GM10266 (cell line): ENCODE data around the gene ADARB2.

Experiments
- DNase-seq: peaks from one replicate; pipeline ENCODE4 v3.0.0; 2012; ENCODE audit errors: extremely low spot score
- CTCF ChIP-seq: IDR thresholded peaks from 2 replicates; pipeline ENCODE4 v1.5.1; 2012; ENCODE audit warnings: mild to moderate bottlenecking, low read depth; ENCODE audit not compliant: control insufficient read depth, insufficient read depth; ENCODE audit errors: missing control alignments

Gene ADARB2

DNA sequence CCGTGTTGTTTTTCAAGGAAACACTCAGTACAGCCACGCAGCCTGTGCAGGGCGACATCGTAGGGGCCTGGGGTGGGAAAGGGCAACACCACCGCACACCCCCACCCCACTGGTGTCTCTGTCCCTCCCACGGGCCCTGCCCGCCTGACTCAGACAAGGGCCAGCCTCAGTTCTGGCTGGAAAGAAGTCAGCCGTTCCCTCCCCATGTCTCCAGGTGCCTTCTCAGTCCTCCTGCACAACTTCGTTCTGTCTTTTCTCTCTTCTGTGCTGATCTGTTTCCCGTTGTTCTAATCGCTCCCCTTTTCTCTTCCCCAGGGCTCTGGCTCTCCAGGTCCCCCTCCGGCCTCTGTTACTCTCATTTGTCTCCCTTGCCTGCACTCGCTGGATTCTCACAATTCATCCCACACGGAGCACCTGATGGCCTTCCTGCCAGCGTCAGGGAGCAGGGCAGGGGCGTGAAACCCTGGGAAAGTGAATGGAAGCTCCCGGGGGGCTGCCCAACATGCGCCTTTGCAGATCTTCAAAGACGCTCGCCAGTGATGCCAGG, 583.4 kb downstream of the ADARB2 start:
- TF ChIP-seq CTCF, result no peak
- no peak for DNase-seq

DNA sequence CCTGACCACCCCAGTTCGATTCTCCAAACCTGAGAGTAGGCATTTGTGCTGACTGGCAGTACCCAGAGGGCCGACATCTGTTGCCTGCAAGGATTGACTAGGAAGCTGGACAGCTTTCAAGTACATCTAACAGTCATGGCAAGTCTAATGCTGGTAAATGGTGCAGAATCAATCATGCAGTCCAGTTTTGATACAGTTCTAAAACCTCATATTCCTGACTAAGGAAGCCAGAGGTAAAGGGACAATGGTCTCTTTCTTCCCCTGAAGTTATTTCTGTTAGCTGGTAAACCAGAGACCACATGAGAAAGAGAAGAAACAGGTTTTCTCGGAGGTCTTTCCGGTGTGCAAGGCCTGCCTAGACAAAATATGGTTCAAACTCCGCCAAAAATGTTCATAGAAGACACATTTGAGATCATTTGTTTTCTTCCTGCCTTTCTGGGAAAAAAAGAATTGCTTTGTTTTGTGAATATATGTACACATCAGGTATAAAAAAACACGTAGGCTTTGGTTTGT, 584.0 kb downstream of the ADARB2 start:
- DNase-seq, result no peak

DNA sequence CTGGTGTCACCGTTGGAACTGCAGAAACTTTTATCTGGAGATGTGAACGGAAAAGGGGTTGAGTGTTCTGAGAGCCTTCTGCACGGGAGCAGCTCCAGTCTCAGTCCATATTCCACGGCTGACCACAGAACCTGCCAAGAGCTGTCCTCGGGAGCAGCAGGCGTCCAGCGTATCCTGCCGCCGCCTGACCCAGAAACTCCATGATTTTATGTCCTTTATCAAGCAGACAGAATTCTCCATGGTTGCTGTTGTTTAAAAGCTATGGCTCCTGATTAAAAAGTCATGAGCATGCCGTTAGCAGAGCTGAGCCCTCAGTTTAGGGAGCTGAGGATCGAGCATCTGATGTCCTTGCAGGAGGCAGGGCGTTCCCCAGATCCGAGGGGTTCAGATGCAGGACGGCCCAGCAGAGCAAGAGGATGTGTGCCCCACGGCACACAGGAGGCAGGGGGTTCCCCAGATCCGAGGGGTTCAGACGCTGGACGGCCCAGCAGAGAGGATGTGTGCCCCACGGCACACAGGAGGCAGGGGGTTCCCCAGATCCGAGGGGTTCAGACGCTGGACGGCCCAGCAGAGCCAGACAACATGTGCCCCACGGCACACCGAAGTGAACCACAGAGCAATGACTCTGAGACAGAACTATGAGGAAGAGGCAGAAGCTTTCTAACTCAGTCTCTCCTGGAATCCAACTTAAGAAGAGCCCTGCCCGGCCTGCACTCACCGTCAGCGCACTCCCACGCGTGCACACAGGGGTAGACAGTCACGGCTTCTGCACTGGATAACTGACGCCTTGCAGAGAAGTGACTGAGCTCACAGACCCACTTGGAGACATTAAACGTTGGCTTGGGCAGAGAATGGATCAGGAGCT, 584.7 kb downstream of the ADARB2 start:
- no peak for TF ChIP-seq CTCF
- DNase-seq, result no peak

More for the DNA sequence above, 584.0 kb downstream of the ADARB2 start:
- TF ChIP-seq CTCF, result no peak

DNA sequence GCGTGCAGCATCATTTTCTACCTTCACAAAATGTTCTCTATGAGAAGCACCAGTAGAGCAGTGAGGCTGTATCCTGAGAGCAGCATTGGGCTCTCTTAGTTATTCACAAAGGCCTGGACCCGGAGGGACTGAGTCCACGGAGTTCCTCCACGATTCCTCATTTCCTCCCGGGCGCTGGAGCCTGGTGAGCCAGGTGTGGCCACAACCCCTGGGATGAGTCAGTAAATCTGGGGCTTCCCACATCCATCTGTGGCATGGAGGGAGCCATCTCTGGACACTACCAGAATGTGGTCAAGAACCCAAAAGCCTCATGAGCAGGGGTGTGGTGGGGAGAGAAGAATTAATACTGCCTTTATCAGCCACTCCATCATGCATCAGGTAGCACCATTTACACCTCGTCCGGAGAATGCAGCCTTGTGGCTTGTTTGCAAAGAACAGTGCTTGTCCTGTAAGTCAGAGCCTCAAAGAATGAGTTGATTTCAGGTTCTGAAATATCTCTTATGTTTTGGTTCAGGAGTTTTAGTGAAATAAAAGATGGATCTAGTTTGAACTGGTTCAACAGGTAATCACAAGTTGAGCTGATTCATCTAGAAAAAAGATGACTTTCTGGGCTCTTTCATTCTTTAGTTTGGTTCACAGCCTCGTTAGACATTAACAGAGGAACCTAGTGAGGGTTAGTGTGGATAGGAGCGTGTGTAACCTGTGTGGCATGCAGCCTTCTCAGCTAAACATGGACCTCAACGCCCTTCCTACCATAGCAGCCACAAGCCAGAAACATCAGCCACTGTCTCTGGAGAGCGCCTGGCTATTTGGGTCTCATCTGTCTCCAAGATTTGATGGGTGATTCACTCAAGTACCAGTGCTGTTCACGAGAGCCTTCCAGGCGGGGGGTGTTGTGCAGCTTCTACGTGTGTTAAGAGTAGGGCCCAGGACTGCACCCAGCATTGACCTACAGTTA, 586.0 kb downstream of the ADARB2 start:
- no peak for DNase-seq
- TF ChIP-seq CTCF, result no peak

- DNase-seq, result no peak
- TF ChIP-seq CTCF, result no peak
These were observed 586.7 kb downstream of the ADARB2 start for GRCh38 chr10:1150638-1150955.

- DNase-seq, result no peak
These were observed 587.3 kb downstream of the ADARB2 start for GRCh38 chr10:1149793-1150637.

More at GRCh38 chr10:1149793-1150637, 587.3 kb downstream of the ADARB2 start:
- TF ChIP-seq CTCF, result no peak
